GM12864 (cell line): ENCODE measurements around the gene ZNF132.

Experiments used
- DNase-seq: peaks from one replicate; pipeline ENCODE4 v3.0.0-alpha.2; 2011; ENCODE audit warnings: low read depth
- H3K4me3 ChIP-seq: 2 replicates; pipeline ENCODE4 v1.5.1; 2011; ENCODE audit warnings: mild to moderate bottlenecking, low read depth, low read length, control low read depth
- TF ChIP-seq, protein P1 (sequence below): IDR thresholded peaks from 2 replicates; pipeline ENCODE4 v1.5.1; 2011; ENCODE audit warnings: low read depth, mild to moderate bottlenecking, moderate library complexity, low read length, control low read depth, inconsistent platforms; ENCODE audit errors: missing control alignments

ZNF132 gene

DNA sequence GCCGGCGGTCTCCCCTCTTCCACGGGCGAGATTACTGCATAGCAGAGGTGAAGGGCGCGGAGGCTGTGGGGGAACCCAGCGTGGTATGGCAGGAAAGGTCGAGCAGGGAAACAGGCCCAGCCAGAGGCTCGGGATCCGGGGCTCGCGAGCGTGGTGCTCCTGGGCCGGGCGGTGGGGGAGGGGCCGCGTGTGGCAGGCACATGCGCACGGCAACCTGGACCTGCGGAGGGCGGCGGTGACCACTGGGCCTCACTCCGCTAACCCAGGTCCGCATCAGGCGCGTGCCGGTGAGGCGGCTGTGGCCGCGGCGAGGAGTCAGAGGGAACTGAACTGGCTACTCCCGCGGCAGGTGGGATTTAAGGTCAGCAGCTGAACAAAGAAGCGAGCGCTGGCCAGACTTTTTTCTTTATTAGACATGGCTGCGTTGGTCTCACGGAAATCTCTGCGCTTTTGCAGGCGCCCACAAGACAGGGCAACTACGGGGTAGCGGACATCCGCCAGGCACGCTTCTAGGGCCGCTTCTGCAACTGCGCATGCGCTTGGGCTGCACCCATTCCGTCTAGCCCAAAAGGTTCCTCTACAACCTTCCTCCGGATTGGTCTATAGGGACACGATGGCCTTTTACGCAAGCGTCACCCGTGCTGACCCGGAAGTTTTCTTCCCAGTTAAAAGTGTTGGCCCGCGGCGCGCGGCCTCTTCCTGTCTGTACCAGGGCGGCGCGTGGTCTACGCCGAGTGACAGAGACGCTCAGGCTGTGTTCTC lies 53.2 kb downstream of the ZNF132 start, which contains the start of gene RPS5:
TSS of gene RPS5 (plus strand) at position 694 of the 762 bp plus-strand sequence. CDS start 869 bp downstream, outside the sequence.
- peak; percentile 99 for DNase-seq
- TF ChIP-seq, protein P1, sequence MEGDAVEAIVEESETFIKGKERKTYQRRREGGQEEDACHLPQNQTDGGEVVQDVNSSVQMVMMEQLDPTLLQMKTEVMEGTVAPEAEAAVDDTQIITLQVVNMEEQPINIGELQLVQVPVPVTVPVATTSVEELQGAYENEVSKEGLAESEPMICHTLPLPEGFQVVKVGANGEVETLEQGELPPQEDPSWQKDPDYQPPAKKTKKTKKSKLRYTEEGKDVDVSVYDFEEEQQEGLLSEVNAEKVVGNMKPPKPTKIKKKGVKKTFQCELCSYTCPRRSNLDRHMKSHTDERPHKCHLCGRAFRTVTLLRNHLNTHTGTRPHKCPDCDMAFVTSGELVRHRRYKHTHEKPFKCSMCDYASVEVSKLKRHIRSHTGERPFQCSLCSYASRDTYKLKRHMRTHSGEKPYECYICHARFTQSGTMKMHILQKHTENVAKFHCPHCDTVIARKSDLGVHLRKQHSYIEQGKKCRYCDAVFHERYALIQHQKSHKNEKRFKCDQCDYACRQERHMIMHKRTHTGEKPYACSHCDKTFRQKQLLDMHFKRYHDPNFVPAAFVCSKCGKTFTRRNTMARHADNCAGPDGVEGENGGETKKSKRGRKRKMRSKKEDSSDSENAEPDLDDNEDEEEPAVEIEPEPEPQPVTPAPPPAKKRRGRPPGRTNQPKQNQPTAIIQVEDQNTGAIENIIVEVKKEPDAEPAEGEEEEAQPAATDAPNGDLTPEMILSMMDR = no peak
- peak within 1 kb of the TSS; percentile 88 for H3K4me3 ChIP-seq

DNA sequence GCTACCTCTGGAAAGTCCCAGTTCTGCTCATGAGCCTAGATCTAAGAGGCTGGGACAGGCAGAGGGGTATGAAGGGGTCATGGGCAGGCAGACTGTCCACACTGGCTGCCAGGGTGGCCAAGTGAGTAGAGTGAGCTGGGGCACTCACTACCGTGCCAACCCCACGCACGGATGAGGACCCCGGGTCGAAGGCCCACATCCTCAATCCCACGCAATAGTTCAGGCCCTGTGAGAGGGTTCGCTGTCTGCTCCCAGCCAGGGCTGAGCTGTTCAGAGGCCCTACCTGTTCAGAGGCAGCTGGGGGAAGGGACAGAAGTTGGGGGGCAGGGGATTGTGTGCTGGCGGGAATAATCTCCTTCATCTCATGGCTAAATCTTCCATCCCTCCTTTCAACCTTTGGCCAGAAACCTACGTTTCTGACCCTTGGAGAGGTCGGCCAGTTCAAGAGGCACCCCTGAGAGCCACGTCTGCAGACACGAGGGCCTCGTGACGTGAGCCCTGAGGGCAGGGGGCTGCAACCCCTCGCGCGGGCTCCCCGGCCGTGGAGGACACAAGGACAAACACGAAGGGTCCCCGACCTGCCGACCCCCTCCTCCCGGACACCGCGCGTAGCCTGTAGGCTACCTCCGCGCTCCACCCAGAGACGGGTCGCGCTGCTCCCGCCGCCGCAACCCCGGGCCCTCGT lies 53.9 kb downstream of the ZNF132 start:
- no peak for DNase-seq
- TF ChIP-seq, protein P1 = no peak
- peak overlapping the region; percentile 88 for H3K4me3 ChIP-seq

DNA sequence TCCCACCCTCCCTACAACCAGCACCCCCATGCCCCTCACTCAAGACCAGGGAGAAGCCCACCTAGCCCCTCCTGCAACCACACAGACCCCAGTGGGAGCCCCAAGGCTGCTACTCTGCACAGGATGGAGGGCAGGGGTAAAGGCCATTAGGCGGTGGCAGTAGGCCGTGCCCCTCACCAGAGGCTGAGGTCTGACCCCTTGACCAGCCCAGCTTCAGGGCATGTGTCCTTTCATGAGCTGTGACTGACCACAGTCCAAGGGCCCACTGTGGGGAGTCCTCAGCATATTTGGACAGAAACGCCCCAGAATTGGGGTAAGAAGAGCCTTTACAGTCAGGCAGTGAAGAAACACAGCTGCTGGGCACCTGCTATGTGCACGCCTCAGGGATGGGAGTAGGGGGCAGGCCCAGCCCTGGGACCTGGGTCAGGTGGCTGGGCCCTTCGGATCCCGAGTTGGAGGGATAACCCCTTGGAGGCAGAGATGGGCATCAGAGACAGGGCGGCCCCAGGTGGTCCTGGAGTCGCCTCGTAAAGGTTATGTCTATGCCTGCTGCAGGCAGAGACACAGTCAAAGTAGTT lies 54.6 kb downstream of the ZNF132 start:
- TF ChIP-seq, protein P1 = no peak
- peak overlapping the region; percentile 88 for H3K4me3 ChIP-seq
- no peak for DNase-seq

DNA sequence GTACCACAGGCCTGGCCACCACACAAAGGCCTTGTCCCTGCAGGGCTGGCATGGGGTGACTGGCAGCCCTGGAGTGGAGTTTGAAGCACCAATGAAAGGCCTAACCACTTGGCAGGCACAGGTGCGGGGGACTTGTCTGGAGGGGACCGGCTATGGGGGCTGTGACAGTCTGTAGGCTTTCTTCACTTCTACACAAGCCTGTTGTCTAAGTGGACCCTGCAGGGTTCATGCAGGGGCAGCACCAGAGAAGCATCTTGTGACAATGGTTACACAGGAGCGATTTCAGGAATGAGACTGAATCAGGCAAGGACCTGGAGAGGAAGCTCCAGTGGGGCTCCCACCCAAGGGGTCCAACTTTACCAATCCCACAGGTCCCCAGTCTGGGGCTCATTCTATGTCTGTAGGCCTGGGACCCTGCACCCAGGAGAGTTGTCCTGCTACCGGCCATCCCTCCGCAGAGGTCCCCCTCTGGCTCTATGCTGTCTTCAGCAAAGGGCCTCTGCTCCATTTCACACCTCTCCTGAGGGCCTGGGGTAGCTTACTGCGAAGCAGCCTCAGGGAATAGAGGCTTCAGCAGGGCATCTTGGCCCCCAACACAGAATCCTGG lies 56.9 kb downstream of the ZNF132 start:
- TF ChIP-seq, protein P1 = no peak
- H3K4me3 ChIP-seq = no peak overlapping the region
- DNase-seq = no peak
